ENCODE measurements around the gene FAM171A2. TPM values are rescaled to one million over a fixed set of nuclear protein-coding genes. Genes with fewer than 3 reads are reported as not detected.
A peak's percentile ranks its signal among the peaks of the same experiment; 100 is the strongest.

The FAM171A2 gene
- total RNA-seq, 1 experiment from 2014 or later = 27.5 TPM

DNA sequence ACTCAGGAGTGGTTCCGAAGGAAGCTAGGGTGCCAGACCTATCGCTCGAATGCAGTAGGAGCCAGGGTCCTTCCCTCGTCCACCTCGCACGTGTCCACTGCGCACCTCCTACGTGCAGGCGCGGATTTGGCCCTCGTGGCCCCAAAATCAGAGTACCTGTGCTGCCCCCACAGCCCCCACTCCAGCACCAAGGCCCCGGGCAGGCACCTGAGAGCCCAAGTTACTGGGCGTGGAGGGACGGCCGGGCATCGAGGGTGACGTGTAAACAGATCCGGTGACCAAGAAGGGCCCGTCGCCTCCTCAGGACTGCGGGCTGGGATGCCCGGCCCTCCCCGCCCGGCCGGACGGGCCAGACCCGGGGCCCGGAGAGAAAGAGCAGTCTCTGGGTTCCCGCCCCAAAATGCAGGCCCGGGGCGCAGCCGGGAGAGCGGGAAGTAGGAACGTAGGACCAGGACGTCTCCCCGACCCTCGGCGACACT, 39.5 kb downstream of the FAM171A2 start:
- no peak overlapping the region for H3K4ac ChIP-seq (ENCODE audit: low read depth, low read length)
- H3K9me3 ChIP-seq (ENCODE audit: control insufficient read depth, low read depth, low read length) = no peaks in the 10 kb centered on the region
- H4K20me1 ChIP-seq (ENCODE audit: control insufficient read depth, insufficient read depth, insufficient read length) = no peaks in the 10 kb centered on the region
- Mint-ChIP-seq H3K4me1 (peaks cover 6 to 19% of the 10 kb centered on the region in 2 experiments), H3K27ac (no peak overlapping the region; a peak in 1 of 7 replicates), H3K4me3 (peak overlapping the region; percentile 88 to 94), H3K27me3 (ENCODE audit: low read depth) (peaks cover 19% of the 10 kb centered on the region), H3K9me3 (no peaks in the 10 kb centered on the region), H3K36me3 (ENCODE audit: insufficient read depth in 1 of 3, low read depth in 3 of 3) (peaks cover 20 to 44% (median 30%) of the 10 kb centered on the region in 3 experiments)
- H3K4me2 ChIP-seq (ENCODE audit: insufficient read depth, insufficient read length, low read length) = peak overlapping the region; percentile 76
- H3K14ac ChIP-seq (ENCODE audit: insufficient read depth, low read length) = peak overlapping the region; percentile 51
- TF ChIP-seq, protein P1, sequence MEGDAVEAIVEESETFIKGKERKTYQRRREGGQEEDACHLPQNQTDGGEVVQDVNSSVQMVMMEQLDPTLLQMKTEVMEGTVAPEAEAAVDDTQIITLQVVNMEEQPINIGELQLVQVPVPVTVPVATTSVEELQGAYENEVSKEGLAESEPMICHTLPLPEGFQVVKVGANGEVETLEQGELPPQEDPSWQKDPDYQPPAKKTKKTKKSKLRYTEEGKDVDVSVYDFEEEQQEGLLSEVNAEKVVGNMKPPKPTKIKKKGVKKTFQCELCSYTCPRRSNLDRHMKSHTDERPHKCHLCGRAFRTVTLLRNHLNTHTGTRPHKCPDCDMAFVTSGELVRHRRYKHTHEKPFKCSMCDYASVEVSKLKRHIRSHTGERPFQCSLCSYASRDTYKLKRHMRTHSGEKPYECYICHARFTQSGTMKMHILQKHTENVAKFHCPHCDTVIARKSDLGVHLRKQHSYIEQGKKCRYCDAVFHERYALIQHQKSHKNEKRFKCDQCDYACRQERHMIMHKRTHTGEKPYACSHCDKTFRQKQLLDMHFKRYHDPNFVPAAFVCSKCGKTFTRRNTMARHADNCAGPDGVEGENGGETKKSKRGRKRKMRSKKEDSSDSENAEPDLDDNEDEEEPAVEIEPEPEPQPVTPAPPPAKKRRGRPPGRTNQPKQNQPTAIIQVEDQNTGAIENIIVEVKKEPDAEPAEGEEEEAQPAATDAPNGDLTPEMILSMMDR (conservative IDR thresholded peaks at IDR 0.05) = no peak
- H3K27ac ChIP-seq (ENCODE audit: insufficient read length, low read depth, low read length) = no peak overlapping the region
- peaks cover 4% of the 10 kb centered on the region for H3K79me1 ChIP-seq (ENCODE audit: insufficient read depth, low read depth, low read length, poor library complexity, severe bottlenecking)
- H2BK15ac ChIP-seq (ENCODE audit: low read depth, low read length) = no peak overlapping the region
- DNase-seq = no peak
- H3K56ac ChIP-seq (ENCODE audit: insufficient read length, low read depth, low read length) = no peak overlapping the region
- H2BK12ac ChIP-seq (ENCODE audit: insufficient read length, low read depth, low read length) = no peak overlapping the region
- peaks cover 13% of the 10 kb centered on the region for H3K23me2 ChIP-seq (ENCODE audit: insufficient read length, low read depth, low read length, poor library complexity, severe bottlenecking)
- H3K23ac ChIP-seq (ENCODE audit: insufficient read length, low read depth, low read length) = no peak overlapping the region
- no peak overlapping the region for H2BK120ac ChIP-seq (ENCODE audit: low read depth, low read length, poor library complexity, severe bottlenecking)
- H3K27me3 ChIP-seq (ENCODE audit: insufficient read depth, low read length) = no peaks in the 10 kb centered on the region
- no peak overlapping the region for H4K8ac ChIP-seq (replicated peaks; ENCODE audit: insufficient read length, low read depth, low read length)
- no peak overlapping the region for H2AFZ ChIP-seq (ENCODE audit: low read length)
- H3K79me2 ChIP-seq (ENCODE audit: insufficient read depth, low read length) = peaks cover 4% of the 10 kb centered on the region; the same call in 1 of the 2 replicates
- no peak overlapping the region for H4K5ac ChIP-seq (ENCODE audit: insufficient read length, low read depth, low read length)
- H2AK5ac ChIP-seq (ENCODE audit: insufficient read length, low read length) = no peak overlapping the region
- H4K91ac ChIP-seq (ENCODE audit: insufficient read length, low read depth, low read length) = no peak overlapping the region
- H3K18ac ChIP-seq (ENCODE audit: insufficient read length, low read depth, low read length) = peak overlapping the region; percentile 22
- H3K4me1 ChIP-seq (ENCODE audit: insufficient read depth, low read length) = no peaks in the 10 kb centered on the region
- H3K9ac ChIP-seq (ENCODE audit: extremely low read depth, insufficient read length, low read length) = peak overlapping the region; percentile 57
- H2BK5ac ChIP-seq (ENCODE audit: insufficient read length, low read length) = no peak overlapping the region
- no peak overlapping the region for H2BK20ac ChIP-seq (ENCODE audit: low read depth, low read length, poor library complexity, severe bottlenecking)
- no peak overlapping the region for H3T11ph ChIP-seq (ENCODE audit: low read length)
- WGBS (ENCODE audit: extremely low coverage, insufficient read length, low lambda C conversion rate) = no CpG with 5 or more reads among the region's 38 CpGs

Measured in H9 (cell line).